ENCODE results near the gene RBM20.
"Not testable (repeated sequence)": the region's sequence is repeated elsewhere in the genome, so short reads cannot be mapped to it uniquely, and the experiment has no call there.

The RBM20 gene

GRCh38 chr10:110618230-110618610, 25.9 kb upstream of the RBM20 start:
- Histone ChIP-seq H3K4me3 (replicated peaks; ENCODE audit: insufficient read depth, low read length) (no peak overlapping the region), H3K27ac (replicated peaks) (no peak overlapping the region), H3K27me3 (ENCODE audit: insufficient read depth, poor library complexity, severe bottlenecking) (no peaks in the 10 kb centered on the region)
- TF ChIP-seq REST (IDR thresholded peaks at IDR 0.05; ENCODE audit: insufficient replicate concordance, low read depth), result no peak
- TF ChIP-seq GABPA (IDR thresholded peaks at IDR 0.05; ENCODE audit: low read depth), result no peak
- no peak for DNase-seq (ENCODE audit: low read depth in 1 of 2, low spot score in 1 of 2)

DNA sequence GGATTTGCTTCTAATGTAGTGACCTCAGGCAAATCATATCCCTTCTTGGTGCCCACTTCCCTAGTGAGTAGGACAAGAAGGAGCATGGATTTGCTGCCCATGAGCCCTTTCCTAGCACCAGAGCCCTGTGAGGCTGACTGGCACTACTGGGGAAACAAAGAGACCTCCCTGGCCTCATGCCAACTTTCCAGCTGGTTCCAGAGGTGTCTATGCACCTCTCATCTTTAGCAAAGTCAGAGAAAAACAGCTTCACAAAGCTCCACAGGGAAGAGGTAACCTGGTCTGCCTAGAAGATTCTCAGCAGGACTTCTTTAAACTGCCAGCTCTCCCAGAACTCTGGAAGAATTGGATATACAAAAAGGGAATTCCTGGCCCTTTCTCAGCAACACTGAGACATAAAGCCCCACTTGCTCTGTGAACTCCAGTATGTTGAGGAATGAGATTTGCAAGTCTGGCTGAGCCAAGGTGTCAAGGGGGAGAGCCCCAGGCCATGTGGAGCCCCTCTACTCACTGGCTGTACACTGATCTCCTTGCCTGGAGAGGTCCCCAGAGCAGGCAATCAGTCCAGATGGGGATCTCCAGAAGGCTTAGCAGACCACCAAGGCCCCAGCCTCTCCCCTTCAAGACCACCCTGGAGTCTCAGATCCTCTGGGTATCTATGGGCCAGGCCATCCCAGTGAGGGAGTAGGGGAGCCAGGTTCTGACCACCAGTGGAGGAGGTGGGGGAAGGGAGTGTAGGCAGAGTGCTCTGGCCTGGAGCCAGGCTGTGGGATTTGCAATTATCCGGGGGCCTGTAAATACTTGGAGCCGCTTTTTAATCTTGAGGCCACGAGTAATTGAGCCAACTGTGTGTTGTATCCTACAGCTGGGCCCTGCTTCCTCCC, 24.4 kb upstream of the RBM20 start:
- no peak overlapping the region for H3K4me3 ChIP-seq (replicated peaks; ENCODE audit: insufficient read depth, low read length)
- no peak overlapping the region for H3K27ac ChIP-seq (replicated peaks)
- H3K27me3 ChIP-seq (ENCODE audit: insufficient read depth, poor library complexity, severe bottlenecking), result no peaks in the 10 kb centered on the region
- TF ChIP-seq SPI1 (IDR thresholded peaks at IDR 0.05; ENCODE audit: borderline replicate concordance, low read depth) (no peak), REST (IDR thresholded peaks at IDR 0.05; ENCODE audit: insufficient replicate concordance, low read depth) (no peak), GABPA (IDR thresholded peaks at IDR 0.05; ENCODE audit: low read depth) (no peak), POLR2AphosphoS5 (IDR thresholded peaks at IDR 0.05; ENCODE audit: low read depth) (no peak)
- TF ChIP-seq, protein P1, sequence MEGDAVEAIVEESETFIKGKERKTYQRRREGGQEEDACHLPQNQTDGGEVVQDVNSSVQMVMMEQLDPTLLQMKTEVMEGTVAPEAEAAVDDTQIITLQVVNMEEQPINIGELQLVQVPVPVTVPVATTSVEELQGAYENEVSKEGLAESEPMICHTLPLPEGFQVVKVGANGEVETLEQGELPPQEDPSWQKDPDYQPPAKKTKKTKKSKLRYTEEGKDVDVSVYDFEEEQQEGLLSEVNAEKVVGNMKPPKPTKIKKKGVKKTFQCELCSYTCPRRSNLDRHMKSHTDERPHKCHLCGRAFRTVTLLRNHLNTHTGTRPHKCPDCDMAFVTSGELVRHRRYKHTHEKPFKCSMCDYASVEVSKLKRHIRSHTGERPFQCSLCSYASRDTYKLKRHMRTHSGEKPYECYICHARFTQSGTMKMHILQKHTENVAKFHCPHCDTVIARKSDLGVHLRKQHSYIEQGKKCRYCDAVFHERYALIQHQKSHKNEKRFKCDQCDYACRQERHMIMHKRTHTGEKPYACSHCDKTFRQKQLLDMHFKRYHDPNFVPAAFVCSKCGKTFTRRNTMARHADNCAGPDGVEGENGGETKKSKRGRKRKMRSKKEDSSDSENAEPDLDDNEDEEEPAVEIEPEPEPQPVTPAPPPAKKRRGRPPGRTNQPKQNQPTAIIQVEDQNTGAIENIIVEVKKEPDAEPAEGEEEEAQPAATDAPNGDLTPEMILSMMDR (IDR thresholded peaks at IDR 0.05; ENCODE audit: insufficient read depth, low read length), result no peak
- DNase-seq (ENCODE audit: low read depth in 1 of 2, low spot score in 1 of 2), result no peak

- TF ChIP-seq GABPA (IDR thresholded peaks at IDR 0.05; ENCODE audit: low read depth) (no peak), POLR2AphosphoS5 (IDR thresholded peaks at IDR 0.05; ENCODE audit: low read depth) (no peak), SPI1 (IDR thresholded peaks at IDR 0.05; ENCODE audit: borderline replicate concordance, low read depth) (no peak), REST (IDR thresholded peaks at IDR 0.05; ENCODE audit: insufficient replicate concordance, low read depth) (no peak)
- TF ChIP-seq, protein P1 (IDR thresholded peaks at IDR 0.05; ENCODE audit: insufficient read depth, low read length), result no peak
- no peak overlapping the region for H3K4me3 ChIP-seq (replicated peaks; ENCODE audit: insufficient read depth, low read length)
- DNase-seq (ENCODE audit: low read depth in 1 of 2, low spot score in 1 of 2), result no peak
- H3K27ac ChIP-seq (replicated peaks), result no peak overlapping the region
- H3K27me3 ChIP-seq (ENCODE audit: insufficient read depth, poor library complexity, severe bottlenecking), result no peaks in the 10 kb centered on the region
Observed at GRCh38 chr10:110620398-110620719, 23.8 kb upstream of the RBM20 start.

GRCh38 chr10:110623316-110623715, 20.8 kb upstream of the RBM20 start:
- not testable (repeated sequence) for DNase-seq (ENCODE audit: low read depth in 1 of 2, low spot score in 1 of 2); H3K27ac ChIP-seq (replicated peaks); H3K27me3 ChIP-seq (ENCODE audit: insufficient read depth, poor library complexity, severe bottlenecking); H3K4me3 ChIP-seq (replicated peaks; ENCODE audit: insufficient read depth, low read length)
